ENCODE results near the gene MARS1.

DNA sequence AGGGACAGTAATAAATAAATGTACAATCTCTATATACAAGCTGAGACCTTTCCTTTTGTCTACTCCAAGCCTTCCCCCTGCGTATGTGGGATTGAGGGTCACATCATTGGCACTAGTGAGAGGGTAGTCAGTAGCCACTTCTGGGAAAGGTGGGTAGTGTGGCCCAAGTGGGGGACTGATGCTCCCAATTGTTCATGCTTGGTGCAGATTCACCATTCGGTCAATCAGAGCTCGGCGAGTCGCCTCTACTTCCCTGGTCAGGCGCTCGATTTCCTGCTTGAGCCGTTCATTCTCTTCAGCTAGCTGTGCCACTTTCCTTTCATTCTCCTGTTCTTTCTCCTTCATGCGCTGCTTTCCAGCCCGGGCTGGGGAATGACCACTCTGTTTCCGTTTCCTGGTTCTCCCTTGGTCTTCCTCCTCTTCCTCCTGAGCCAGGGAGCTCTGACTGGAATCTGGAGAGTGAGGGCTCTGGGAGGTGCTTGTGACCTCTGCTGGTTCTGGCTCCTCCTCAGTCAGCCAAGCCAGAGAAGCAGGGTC is 28.8 kb downstream of the MARS1 start:
- no peak for TF ChIP-seq CTCF (IDR thresholded peaks at IDR 0.05)
- no peak for TF ChIP-seq ZFX (IDR thresholded peaks at IDR 0.05; ENCODE audit: borderline replicate concordance)

Data from 22Rv1 (cell line).